Mesendoderm (in vitro differentiated cells): ENCODE results near the gene BAZ2B.
A peak's percentile ranks its signal among the peaks of the same experiment; 100 is the strongest.

Experiments used
- DNase-seq: peaks from one replicate; pipeline ENCODE4 v3.0.0; 2013
- H2AK5ac ChIP-seq: 2 replicates; pipeline ENCODE4 v1.6.1; 2013; ENCODE audit warnings: low read length, inconsistent platforms
- H2BK120ac ChIP-seq: 2 replicates; pipeline ENCODE4 v1.6.1; 2013; ENCODE audit warnings: low read depth, mild to moderate bottlenecking, low read length, moderate library complexity, mixed read lengths
- H2BK15ac ChIP-seq: replicated peaks from 2 replicates; pipeline ENCODE4 v1.6.1; 2013; ENCODE audit warnings: low read depth, mild to moderate bottlenecking, moderate library complexity
- H2BK5ac ChIP-seq: 2 replicates; pipeline ENCODE4 v1.6.1; 2013; ENCODE audit warnings: low read length, inconsistent platforms
- H3K18ac ChIP-seq: 2 replicates; pipeline ENCODE4 v1.6.1; 2013; ENCODE audit warnings: mild to moderate bottlenecking, low read length, mixed read lengths
- H3K23ac ChIP-seq: one replicate; pipeline ENCODE4 v1.6.1; 2013; ENCODE audit warnings: low read length
- H3K27ac ChIP-seq: 2 replicates; pipeline ENCODE4 v1.5.1; 2013; ENCODE audit warnings: low read depth, mild to moderate bottlenecking, inconsistent platforms, low read length, moderate library complexity
- H3K27me3 ChIP-seq: 2 replicates; pipeline ENCODE4 v1.6.1; 2013; ENCODE audit warnings: low read length, control low read depth, mild to moderate bottlenecking, inconsistent platforms; ENCODE audit not compliant: insufficient read depth, poor library complexity
- H3K36me3 ChIP-seq: 2 replicates; pipeline ENCODE4 v1.6.1; 2013; ENCODE audit warnings: low read length, inconsistent platforms; ENCODE audit not compliant: control insufficient read depth, insufficient read depth
- H3K4ac ChIP-seq: one replicate; pipeline ENCODE4 v1.6.1; 2013; ENCODE audit warnings: low read depth, mild to moderate bottlenecking, low read length, moderate library complexity
- H3K4me1 ChIP-seq: 2 replicates; pipeline ENCODE4 v1.6.1; 2013; ENCODE audit warnings: low read depth, low read length, inconsistent platforms; ENCODE audit not compliant: control insufficient read depth
- H3K4me2 ChIP-seq: 2 replicates; pipeline ENCODE4 v1.6.1; 2013; ENCODE audit warnings: low read length
- H3K4me3 ChIP-seq: 2 replicates; pipeline ENCODE4 v1.5.1; 2013; ENCODE audit warnings: mild to moderate bottlenecking, low read length
- H3K56ac ChIP-seq: one replicate; pipeline ENCODE4 v1.6.1; 2013; ENCODE audit warnings: low read length
- H3K79me1 ChIP-seq: 2 replicates; pipeline ENCODE4 v1.6.1; 2013; ENCODE audit warnings: low read length, inconsistent platforms
- H3K79me2 ChIP-seq: 2 replicates; pipeline ENCODE4 v1.6.1; 2013; ENCODE audit warnings: mild to moderate bottlenecking, low read length; ENCODE audit not compliant: control insufficient read depth, insufficient read depth
- H3K9ac ChIP-seq: 2 replicates; pipeline ENCODE4 v1.6.1; 2013; ENCODE audit warnings: low read length, inconsistent platforms
- H4K5ac ChIP-seq: one replicate; pipeline ENCODE4 v1.6.1; 2013; ENCODE audit warnings: low read length
- H4K8ac ChIP-seq: one replicate; pipeline ENCODE4 v1.6.1; 2013; ENCODE audit warnings: low read depth, mild to moderate bottlenecking, control low read depth, low read length, moderate library complexity
- WGBS: extraction: QIAGEN DNeasy Blood & Tissue Kit; methylation state at CpG from one replicate; pipeline ENCODE4 v1.1.7; 2013; ENCODE audit warnings: low lambda C conversion rate, missing lambda C conversion rate; ENCODE audit not compliant: insufficient coverage; ENCODE audit errors: extremely low coverage; 5-methylcytosine and 5-hydroxymethylcytosine counted together

BAZ2B gene

DNA sequence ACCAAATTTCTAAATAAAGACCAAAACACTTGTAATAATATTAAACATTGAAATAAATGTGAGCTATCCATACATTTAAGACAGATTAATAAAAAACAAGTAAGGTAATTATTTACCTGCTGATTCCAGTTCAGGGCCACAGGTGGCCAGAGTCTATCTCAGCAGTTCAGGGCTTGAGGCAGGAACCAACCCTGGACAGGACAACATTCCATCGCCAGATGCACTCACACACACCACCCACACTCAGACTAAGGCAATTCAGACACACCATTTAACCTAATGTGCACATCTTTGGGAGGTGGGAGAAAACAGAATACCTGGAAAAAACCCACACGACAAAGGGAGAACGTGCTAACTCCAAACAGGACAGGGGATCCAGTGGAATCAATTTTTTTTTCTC lies 315.8 kb downstream of the BAZ2B start:
- WGBS = no CpG with 5 or more reads among the region's 3 CpGs

DNA sequence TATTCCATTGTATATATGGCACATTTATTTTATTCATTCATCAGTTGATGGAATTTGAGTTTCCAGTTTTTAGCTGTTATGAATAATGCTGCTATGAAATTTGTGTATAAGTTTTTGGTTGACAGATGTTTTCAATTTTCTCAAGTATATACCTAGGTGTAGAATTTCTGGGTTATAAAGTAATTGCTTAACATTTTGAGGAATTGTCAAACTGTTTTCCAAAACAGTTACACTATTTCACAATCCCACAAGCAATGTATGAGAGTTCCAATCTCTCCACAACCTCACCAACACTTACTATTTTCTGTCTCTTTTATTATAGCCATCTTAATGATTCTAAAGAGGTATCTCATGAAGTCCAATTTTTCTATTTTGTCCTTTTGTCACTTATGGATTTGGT lies 317.4 kb downstream of the BAZ2B start:
- Histone ChIP-seq H4K5ac (no peak overlapping the region), H3K36me3 (no peaks in the 10 kb centered on the region), H3K4ac (no peak overlapping the region), H2BK15ac (no peak overlapping the region), H2BK5ac (no peak overlapping the region), H4K8ac (no peak overlapping the region), H3K4me3 (no peak overlapping the region), H3K79me2 (no peaks in the 10 kb centered on the region), H3K27me3 (no peaks in the 10 kb centered on the region), H3K4me1 (no peaks in the 10 kb centered on the region), H3K18ac (no peak overlapping the region), H3K79me1 (no peaks in the 10 kb centered on the region), H3K4me2 (no peak overlapping the region), H3K9ac (no peak overlapping the region), H2BK120ac (no peak overlapping the region), H3K27ac (no peak overlapping the region), H3K56ac (no peak overlapping the region), H2AK5ac (no peak overlapping the region), H3K23ac (no peak overlapping the region)
- no peak for DNase-seq

More for the DNA sequence above, 315.8 kb downstream of the BAZ2B start:
- H3K4me2 ChIP-seq = no peak overlapping the region
- no peak overlapping the region for H3K18ac ChIP-seq
- no peaks in the 10 kb centered on the region for H3K79me2 ChIP-seq
- no peak overlapping the region for H3K4ac ChIP-seq
- no peak for DNase-seq
- no peak overlapping the region for H2BK120ac ChIP-seq
- H3K36me3 ChIP-seq = no peaks in the 10 kb centered on the region
- H2AK5ac ChIP-seq = no peak overlapping the region
- no peaks in the 10 kb centered on the region for H3K79me1 ChIP-seq
- no peaks in the 10 kb centered on the region for H3K27me3 ChIP-seq
- no peak overlapping the region for H4K5ac ChIP-seq
- no peak overlapping the region for H3K23ac ChIP-seq
- no peak overlapping the region for H4K8ac ChIP-seq
- no peak overlapping the region for H3K56ac ChIP-seq
- H3K4me3 ChIP-seq = no peak overlapping the region
- H3K9ac ChIP-seq = no peak overlapping the region
- H2BK15ac ChIP-seq = no peak overlapping the region
- H3K27ac ChIP-seq = no peak overlapping the region
- no peak overlapping the region for H2BK5ac ChIP-seq
- H3K4me1 ChIP-seq = no peaks in the 10 kb centered on the region

DNA sequence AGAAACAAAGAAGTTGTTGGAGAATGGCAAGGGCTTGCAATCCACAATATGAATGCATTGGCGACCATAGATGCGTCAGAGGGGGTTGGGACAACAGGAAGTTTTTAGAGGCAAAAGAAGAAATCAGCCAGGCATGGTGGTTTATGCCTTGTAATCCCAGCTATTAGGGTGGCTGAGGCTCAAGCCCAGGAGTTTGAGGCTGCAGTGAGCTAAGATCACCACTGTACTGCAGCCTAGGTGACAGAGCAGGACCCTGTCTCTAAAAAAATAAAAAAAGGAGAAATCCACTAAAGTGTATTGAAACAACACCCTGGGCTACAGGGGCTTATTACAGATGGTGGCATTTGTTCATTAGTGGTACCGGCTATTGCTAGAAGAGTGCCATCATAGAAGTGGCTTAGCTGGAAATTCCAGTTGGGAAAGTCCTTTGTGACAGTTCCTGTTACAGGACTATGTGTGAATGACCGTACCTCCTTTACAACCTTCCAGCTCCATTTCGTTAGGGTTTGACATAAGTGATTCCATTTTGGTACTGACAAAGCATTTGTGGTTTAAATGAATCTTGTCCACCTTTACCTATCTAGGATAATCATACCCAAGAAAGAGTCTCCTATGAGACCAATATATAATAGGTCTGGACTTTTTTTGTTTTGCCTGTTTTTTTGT lies 319.2 kb downstream of the BAZ2B start:
- H2BK120ac ChIP-seq = no peak overlapping the region
- H3K79me2 ChIP-seq = no peaks in the 10 kb centered on the region
- no peak overlapping the region for H3K56ac ChIP-seq
- no peak overlapping the region for H3K23ac ChIP-seq
- no peak overlapping the region for H4K8ac ChIP-seq
- no peak overlapping the region for H3K4me3 ChIP-seq
- H3K18ac ChIP-seq = no peak overlapping the region
- no CpG with 5 or more reads among the region's 5 CpGs for WGBS
- H2BK5ac ChIP-seq = no peak overlapping the region
- H3K36me3 ChIP-seq = no peaks in the 10 kb centered on the region
- H4K5ac ChIP-seq = no peak overlapping the region
- no peak overlapping the region for H2BK15ac ChIP-seq
- H3K4ac ChIP-seq = no peak overlapping the region
- DNase-seq = peak; percentile 13
- no peaks in the 10 kb centered on the region for H3K27me3 ChIP-seq
- H2AK5ac ChIP-seq = no peak overlapping the region
- H3K9ac ChIP-seq = no peak overlapping the region
- H3K4me2 ChIP-seq = no peak overlapping the region
- H3K27ac ChIP-seq = no peak overlapping the region
- H3K79me1 ChIP-seq = no peaks in the 10 kb centered on the region
- no peaks in the 10 kb centered on the region for H3K4me1 ChIP-seq

DNA sequence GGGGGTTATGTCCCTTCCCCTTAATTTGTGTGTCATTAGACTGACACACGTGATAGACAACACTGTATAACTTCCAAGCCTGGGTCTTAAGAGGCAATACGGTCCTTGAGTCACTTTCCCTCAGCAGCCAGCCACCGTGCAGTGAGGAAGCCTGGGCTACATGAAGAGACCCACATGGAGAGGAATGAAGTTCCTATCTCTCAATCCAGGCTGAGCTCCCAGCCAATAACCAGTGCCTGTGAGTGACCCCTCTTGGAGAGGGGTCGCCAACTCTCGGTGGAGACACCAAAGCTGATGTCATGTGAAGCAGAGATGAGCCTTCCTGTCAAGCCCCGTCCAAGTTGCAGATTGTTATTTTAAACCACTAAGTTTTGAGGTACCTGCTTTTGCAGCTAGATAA lies 324.2 kb downstream of the BAZ2B start:
- H3K4me3 ChIP-seq = no peak overlapping the region
- H2BK15ac ChIP-seq = no peak overlapping the region
- H3K27ac ChIP-seq = no peak overlapping the region
- no peak overlapping the region for H3K4ac ChIP-seq
- H3K23ac ChIP-seq = no peak overlapping the region
- H3K56ac ChIP-seq = no peak overlapping the region
- H2BK5ac ChIP-seq = no peak overlapping the region
- H3K4me1 ChIP-seq = no peaks in the 10 kb centered on the region
- H3K79me1 ChIP-seq = no peaks in the 10 kb centered on the region
- no peak overlapping the region for H3K4me2 ChIP-seq
- no CpG with 5 or more reads among the region's 6 CpGs for WGBS
- H2BK120ac ChIP-seq = no peak overlapping the region
- no peak overlapping the region for H2AK5ac ChIP-seq
- H3K27me3 ChIP-seq = no peaks in the 10 kb centered on the region
- no peaks in the 10 kb centered on the region for H3K36me3 ChIP-seq
- no peak overlapping the region for H4K8ac ChIP-seq
- H3K79me2 ChIP-seq = no peaks in the 10 kb centered on the region
- H4K5ac ChIP-seq = no peak overlapping the region
- no peak overlapping the region for H3K9ac ChIP-seq
- peak; percentile 50 for DNase-seq
- H3K18ac ChIP-seq = no peak overlapping the region

DNA sequence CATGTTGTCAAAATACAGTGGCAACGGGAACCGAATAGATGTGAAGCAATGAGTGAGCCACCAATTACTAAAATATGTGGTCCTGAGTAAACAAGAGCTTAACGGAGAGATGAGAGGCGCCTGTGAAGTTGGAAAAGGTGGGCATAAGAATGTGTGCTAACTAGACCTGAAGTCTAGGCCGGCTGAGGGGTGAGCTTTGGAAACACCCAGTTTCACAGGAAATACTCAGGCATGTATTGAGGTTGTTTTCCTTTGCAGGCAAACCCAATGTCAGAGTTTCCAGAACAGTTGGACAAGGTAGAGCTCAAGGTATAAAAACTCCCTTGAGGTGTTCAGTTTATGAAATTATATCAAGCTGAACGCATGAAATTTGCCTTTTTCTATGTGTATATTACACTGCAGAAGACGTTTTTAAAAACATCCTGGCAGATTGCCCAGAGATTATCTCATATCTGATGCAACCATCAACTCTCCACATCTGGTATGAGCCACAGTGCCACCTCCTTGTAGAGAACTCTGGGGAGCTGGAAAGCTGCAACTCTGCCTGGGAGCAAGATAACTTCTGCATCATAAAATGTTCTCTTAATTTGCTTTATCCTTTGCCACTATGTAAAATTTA lies 325.9 kb downstream of the BAZ2B start:
- no peak overlapping the region for H3K4me2 ChIP-seq
- H2BK15ac ChIP-seq = no peak overlapping the region
- WGBS = no CpG with 5 or more reads among the region's 7 CpGs
- H3K4me3 ChIP-seq = no peak overlapping the region
- no peaks in the 10 kb centered on the region for H3K27me3 ChIP-seq
- H3K79me1 ChIP-seq = no peaks in the 10 kb centered on the region
- H3K9ac ChIP-seq = no peak overlapping the region
- no peak for DNase-seq
- no peak overlapping the region for H3K23ac ChIP-seq
- H3K56ac ChIP-seq = no peak overlapping the region
- no peak overlapping the region for H2BK5ac ChIP-seq
- peaks cover 2% of the 10 kb centered on the region for H3K4me1 ChIP-seq
- H3K27ac ChIP-seq = no peak overlapping the region
- H3K79me2 ChIP-seq = no peaks in the 10 kb centered on the region
- no peak overlapping the region for H4K8ac ChIP-seq
- H4K5ac ChIP-seq = no peak overlapping the region
- no peaks in the 10 kb centered on the region for H3K36me3 ChIP-seq
- no peak overlapping the region for H2AK5ac ChIP-seq
- no peak overlapping the region for H2BK120ac ChIP-seq
- H3K4ac ChIP-seq = no peak overlapping the region
- no peak overlapping the region for H3K18ac ChIP-seq

DNA sequence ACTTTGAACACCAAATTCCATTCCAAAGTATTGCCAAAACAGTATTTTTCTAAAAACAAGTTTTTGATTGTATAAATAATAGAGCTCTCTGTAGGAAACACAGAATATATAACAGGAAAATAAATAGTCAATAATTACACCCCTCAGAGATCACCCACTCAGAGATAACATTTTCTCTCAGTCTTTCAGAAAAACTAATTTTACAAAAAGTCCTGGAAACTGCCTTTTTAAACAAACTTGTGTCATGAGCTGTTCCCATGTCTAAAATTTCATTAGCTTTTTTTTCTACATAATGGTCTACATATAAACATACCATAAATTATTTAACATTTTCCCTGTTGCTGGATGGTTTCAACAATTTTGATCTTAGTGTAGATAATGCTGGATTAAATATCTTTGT lies 328.6 kb downstream of the BAZ2B start:
- H3K4me1 ChIP-seq = peaks cover 2% of the 10 kb centered on the region

More for the DNA sequence above, 328.6 kb downstream of the BAZ2B start:
- Histone ChIP-seq H2BK5ac (no peak overlapping the region), H4K8ac (no peak overlapping the region), H3K4me2 (no peak overlapping the region), H3K27me3 (no peaks in the 10 kb centered on the region), H4K5ac (no peak overlapping the region), H3K79me1 (peaks cover under 1% of the 10 kb centered on the region), H2BK15ac (no peak overlapping the region), H3K23ac (no peak overlapping the region), H3K79me2 (no peaks in the 10 kb centered on the region), H3K18ac (no peak overlapping the region), H2BK120ac (no peak overlapping the region), H3K27ac (no peak overlapping the region), H2AK5ac (no peak overlapping the region), H3K4ac (no peak overlapping the region), H3K4me3 (no peak overlapping the region), H3K9ac (no peak overlapping the region), H3K36me3 (no peaks in the 10 kb centered on the region), H3K56ac (no peak overlapping the region)
- DNase-seq = no peak
